HG03520 (cell line): ENCODE data around the gene HUNK.

Experiments used
- ATAC-seq: cut with Tn5 transposase; IDR thresholded peaks from one replicate; pipeline ENCODE4 v1.9.1; 2021; ENCODE audit warnings: mild to moderate bottlenecking, moderate library complexity; ENCODE audit not compliant: unreplicated experiment

Gene HUNK

GRCh38 chr21:31894457-31894856, 21.6 kb downstream of the HUNK start:
- no peak for ATAC-seq

DNA sequence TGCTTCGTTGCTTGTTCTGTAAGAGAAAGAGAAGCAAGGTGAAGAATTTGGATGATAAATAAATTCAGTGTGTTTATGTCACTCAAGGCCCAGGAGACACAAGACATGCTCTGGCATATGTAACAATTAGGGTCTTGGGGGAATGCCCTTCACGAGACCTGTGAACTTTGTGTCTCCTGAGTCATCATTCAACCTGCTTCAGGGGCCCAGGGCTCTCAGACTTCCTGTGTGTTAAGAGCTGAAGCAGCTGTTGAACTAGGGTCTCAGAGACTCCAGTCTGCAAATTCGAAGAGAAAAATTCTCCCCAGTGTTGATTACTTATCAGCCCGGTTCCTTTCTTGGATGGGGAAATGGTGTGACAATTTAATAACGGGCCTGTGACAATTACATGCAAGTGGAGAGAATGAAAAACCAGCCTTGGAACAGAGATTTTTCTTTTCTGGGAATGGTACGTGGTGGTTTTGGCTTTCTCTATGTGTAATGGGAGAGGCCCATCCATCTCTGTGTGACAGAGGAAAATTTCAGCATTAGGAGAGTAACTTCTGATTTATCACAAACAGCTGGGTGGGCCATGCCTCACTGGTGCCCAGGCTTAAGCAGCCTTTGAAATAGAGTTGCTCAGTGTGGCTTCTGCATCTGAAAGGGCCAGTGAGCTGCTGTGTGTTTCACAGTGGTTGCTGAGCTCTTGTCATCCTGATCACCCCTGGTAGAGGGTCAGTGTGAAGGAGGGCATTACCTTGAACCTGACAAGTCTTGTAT, 22.4 kb downstream of the HUNK start:
- ATAC-seq, result no peak

- no peak for ATAC-seq
These were observed 23.2 kb downstream of the HUNK start for GRCh38 chr21:31896019-31896418.

DNA sequence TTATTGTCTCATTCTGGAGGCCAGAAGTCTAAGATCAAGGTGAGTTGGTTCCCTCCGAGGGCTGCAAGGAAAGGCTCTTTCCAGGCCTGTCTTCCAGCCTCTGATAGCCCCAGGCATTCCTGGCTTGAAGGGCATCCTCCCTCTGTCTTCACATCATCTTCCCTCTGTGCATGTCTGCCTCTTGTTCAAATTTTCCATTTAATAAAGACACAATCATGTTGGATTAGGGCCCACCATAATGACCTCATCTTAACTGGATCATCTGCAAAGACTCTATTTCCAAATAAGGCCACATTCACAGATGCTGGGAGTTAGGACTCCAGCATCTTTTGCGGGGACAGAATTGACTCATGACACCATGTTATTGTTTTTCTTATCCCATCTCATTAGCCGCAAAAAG, 24.5 kb downstream of the HUNK start:
- ATAC-seq, result no peak

- ATAC-seq, result no peak
These were observed 26.3 kb downstream of the HUNK start for GRCh38 chr21:31898933-31899630.

DNA sequence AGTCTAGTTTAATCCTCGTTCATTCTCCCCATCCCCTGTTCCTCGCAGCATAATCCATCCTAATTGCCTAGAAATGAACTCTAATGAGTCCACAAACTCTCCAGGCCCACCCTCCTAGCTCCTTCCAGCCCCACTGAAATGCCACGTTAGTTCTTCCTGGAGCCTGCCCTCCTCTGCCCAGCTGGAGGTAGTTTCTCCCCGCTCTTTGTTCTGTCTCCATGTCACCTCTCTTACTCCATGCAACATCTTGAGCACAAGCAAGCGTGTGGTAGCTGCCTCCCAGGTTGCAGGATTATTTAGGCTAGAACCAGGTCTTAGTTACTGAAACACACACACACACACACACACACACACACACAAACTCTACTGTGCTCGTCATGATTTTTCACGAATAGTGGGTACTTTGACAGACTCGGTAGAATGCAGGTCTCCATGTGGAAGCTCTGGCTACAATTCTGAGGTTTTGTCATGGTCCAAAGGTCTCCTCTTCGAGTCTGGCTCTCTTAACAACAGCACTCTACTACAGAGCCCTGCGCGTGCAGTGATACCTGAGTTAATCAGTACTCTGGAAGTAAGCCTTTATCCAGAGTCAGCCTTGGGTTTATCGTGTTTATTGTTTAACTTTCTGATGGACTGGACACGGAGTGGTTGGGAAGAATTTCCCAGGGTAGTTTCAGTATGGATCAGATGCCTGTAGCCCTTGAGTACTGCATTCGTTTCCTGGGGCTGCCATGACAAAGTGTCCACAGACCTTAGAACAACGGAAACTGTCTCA, 27.5 kb downstream of the HUNK start:
- ATAC-seq, result no peak

GRCh38 chr21:31901315-31901714, 28.5 kb downstream of the HUNK start:
- no peak for ATAC-seq

DNA sequence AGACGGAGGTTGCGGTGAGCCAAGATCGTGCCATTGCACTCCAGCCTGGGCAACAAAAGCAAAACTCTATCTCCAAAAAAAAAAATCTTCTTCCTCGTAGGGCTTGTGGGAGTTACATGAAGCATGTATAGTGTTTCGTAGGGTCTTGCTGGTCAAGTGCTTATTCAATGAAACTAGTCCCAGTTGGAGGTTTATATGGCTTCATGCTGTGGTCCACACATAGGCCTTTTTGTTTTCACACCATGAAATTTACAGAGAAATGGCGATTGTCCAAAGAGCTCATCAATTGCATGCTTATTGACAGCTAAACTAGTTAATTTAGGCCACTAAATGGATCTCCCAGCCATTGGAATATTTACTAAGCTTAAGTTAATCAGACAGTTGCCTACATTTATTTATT, 29.6 kb downstream of the HUNK start:
- ATAC-seq, result no peak

DNA sequence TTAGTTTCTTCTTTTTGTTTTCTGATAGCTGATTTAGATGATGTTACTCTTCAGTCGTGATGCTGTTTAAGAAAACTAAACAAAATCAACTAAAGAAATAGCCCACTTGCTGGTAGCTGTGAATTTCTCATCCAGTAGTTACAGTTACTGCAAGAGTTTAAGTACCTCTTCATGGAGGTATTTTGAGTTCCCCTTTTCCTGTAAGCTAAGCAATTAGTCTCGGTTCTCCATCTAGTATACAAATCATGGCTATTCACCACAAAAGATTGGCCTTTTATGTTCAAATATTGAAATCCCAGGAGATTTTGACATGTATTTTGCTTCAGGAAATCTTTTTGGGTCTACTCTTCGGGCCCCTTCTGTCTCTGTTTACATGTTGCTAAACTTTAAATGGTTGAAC, 31.1 kb downstream of the HUNK start:
- ATAC-seq, result no peak

DNA sequence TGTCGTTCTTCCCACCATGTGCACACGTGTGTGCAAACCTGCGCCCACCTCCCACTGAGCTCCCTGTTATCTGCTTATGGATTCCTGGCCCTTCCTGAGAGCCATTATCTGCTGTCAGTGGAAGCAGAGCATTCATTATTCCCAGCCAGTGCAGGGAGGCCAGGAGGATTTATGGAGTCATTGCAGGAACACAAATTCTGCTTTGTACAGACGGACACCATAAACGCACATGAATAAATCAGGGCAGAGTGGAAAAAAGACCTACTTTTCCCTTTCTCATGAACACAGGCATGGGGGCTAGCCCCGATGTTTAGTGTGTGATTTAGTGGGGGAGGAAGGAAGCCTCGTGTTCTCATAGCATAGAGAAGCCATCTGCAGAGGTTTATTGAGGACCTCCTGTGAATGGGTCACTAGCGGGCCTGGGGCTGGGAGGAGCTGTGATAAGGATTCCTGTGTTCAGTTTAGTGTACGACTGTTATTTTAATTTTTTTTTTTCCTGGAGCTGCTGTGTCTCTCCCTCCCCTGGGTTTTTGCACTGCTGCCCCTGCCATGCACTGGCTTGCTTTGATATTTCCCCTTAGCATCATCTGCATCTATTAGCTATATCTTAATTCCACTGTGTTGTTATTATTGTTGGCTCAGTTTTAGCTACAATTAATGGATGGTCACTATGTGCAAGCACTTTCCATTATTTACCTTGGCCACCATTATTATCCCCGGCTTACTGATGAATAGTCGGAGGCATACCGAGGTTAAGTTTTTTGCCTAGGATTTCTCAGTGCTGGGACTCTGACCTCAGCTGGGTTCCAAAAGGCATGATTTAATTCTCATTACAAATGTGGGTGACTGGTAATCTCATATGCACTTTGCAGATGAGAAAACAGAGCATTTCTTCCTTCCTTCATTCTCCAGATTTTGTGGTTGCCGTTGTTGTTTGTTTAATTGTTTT, 33.0 kb downstream of the HUNK start:
- ATAC-seq, result no peak

- no peak for ATAC-seq
These were observed 35.5 kb downstream of the HUNK start for GRCh38 chr21:31908106-31909031.

- ATAC-seq, result no peak
These were observed 36.6 kb downstream of the HUNK start for GRCh38 chr21:31909153-31910073.

DNA sequence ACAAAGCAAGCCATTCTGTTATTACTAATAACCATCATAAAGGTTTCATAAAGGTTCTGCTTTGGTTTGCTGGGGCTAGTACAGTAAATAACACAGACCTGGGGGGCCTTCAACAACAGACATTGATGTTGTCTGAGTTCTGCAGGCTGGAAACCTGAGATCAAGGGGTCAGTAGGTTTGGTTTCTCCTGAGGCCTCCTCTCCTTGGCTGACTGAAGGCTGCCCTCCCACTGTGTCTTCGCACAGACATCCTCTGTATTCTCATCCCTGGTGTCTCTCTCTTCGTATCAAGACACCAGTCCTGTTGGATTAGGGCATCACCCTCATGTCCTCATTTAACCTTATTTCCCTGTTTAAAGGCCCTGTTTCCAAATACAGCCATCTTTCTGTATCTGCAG, 37.3 kb downstream of the HUNK start:
- no peak for ATAC-seq

GRCh38 chr21:31911138-31911907, 38.5 kb downstream of the HUNK start:
- no peak for ATAC-seq

DNA sequence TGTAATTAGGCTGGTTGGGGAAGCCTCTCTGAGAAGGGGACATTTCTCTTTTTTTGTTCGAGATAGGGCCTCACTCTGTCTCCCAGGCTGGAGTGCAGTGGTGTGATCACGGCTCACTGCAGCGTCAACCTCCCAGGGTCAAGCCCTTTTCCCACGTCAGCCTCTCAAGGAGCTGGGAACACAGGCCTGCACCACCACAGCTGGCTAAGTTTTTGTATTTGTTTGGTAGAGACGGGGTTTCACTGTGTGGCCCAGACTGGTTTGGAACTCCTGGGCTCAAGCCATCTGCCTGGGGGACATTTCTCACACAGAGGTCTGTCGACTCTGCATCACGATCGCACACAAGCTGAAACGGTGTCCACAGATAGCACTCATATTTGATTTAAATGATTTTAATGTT, 39.7 kb downstream of the HUNK start:
- no peak for ATAC-seq

GRCh38 chr21:31913182-31913608, 40.4 kb downstream of the HUNK start:
- ATAC-seq, result no peak

GRCh38 chr21:31914472-31914871, 41.7 kb downstream of the HUNK start:
- ATAC-seq, result no peak

DNA sequence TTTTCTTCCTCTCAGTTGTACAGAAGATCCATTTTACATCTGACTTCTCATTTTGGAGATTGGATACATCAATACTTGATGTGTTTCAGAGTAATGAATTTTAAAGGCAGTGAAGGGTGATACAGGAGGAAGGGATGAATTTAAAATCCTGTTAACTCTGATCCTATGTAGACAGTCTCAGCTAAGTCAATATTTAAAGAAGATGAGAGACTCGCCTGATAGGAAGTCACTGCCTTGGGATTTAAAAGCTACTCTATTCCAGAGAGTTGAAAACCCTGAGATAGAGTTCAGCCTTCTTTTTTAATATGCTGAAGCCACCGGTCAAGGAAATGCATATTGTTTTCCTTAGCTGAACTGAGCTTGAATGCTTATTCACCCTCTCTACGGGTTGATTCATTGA, 42.7 kb downstream of the HUNK start:
- no peak for ATAC-seq
